Activated CD4-positive, alpha-beta T cell treated with anti-CD3 and anti-CD28 coated beads for 36 hours (primary cell): ENCODE results near the gene TIMP3. TPM values are rescaled to one million over a fixed set of nuclear protein-coding genes. Genes with fewer than 3 reads are reported as not detected.
"Not testable (repeated sequence)": the region's sequence is repeated elsewhere in the genome, so short reads cannot be mapped to it uniquely, and the experiment has no call there.

Experiments used
- ATAC-seq: fragments of 200-7000 bp; cut with Tn5 transposase; one replicate; pipeline ENCODE4 v1.10.0; 2021; ENCODE audit warnings: mild to moderate bottlenecking, moderate library complexity
- CTCF ChIA-PET: fragments of 350-600 bp; sonication (Branson Sonifier 250); formaldehyde crosslinking; loops from one replicate; lab custom pipeline; 2021; ENCODE audit warnings: antibody characterized with exemption; lab: Charles Lee
- POLR2A ChIA-PET: fragments of 350-600 bp; sonication (Branson Sonifier 250); formaldehyde crosslinking; loops from one replicate; lab custom pipeline; 2021; ENCODE audit warnings: antibody characterized with exemption, inconsistent platforms; lab: Charles Lee
- DNase-seq: peaks from one replicate; pipeline ENCODE4 v3.0.0-alpha.2; 2020
- H3K27ac Mint-ChIP-seq: one replicate; pipeline ENCODE4 v1.8.0; 2021; ENCODE audit warnings: mixed read lengths
- H3K27me3 Mint-ChIP-seq: one replicate; pipeline ENCODE4 v1.8.0; 2021; ENCODE audit warnings: mixed read lengths
- H3K36me3 Mint-ChIP-seq: one replicate; pipeline ENCODE4 v1.8.0; 2021; ENCODE audit warnings: low read depth, mixed read lengths
- H3K4me1 Mint-ChIP-seq: one replicate; pipeline ENCODE4 v1.8.0; 2021; ENCODE audit warnings: mixed read lengths
- H3K4me3 Mint-ChIP-seq: one replicate; pipeline ENCODE4 v1.8.0; 2021; ENCODE audit warnings: mild to moderate bottlenecking, moderate library complexity, mixed read lengths
- H3K9me3 Mint-ChIP-seq: one replicate; pipeline ENCODE4 v1.8.0; 2021; ENCODE audit warnings: low read depth, mixed read lengths
- intact Hi-C, 2 experiments: fragments of 100-400 bp; cut with DNase I in 1 of 2; cut with micrococcal nuclease in 1 of 2; formaldehyde crosslinking; loops; one replicate each; pipeline versions ENCODE4 v1.14.2 to v1.15.1; 2022 to 2024; cut with DNase I, micrococcal nuclease
- total RNA-seq, 2 experiments: library from RNA; stranded (reverse); gene quantifications; one replicate each; pipeline ENCODE4 v1.2.3, GENCODE V29; 2021

The TIMP3 gene
- total RNA-seq, 2 experiments from 2014 or later: not detected

DNA sequence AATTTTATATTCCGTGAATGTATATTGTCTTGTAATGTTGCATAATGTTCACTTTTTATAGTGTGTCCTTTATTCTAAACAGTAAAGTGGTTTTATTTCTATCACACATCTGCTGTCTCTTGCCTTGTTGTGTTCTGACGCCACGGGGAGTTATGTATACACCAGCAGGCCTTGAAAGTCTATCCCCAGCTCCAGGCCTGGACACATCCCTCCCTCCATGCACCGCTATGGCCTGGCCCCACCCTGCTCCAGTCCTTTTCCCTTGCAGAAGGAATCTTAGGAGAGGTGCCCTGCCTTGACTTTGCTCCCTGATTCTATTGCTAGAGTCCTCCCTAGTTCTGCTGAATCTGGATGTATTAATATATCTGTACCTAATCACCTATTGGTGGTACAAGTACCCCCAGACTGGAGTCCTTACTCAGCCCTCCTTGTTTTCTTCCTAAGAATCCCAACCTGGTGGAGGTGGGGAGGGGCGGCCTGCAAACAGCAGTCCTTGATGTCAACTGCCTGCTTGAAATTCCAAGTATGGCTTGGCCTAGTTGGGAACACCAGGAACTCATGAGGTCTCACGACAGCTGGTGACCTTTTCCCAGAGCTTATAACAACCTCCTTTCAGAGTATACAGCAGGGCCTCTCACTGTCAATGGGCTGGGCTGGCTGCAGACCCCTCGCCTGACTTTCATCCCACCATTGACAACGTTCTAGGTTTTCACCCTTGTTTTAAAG lies 61.6 kb downstream of the TIMP3 start:
- POLR2A ChIA-PET: no interaction called here

GRCh38 chr22:32864041-32864440 lies 62.5 kb downstream of the TIMP3 start:
- H3K27ac Mint-ChIP-seq: no peak overlapping the region
- no peaks in the 10 kb centered on the region for H3K36me3 Mint-ChIP-seq
- intact Hi-C loops: no loop called here
- no peaks in the 10 kb centered on the region for H3K9me3 Mint-ChIP-seq
- no peaks in the 10 kb centered on the region for H3K27me3 Mint-ChIP-seq
- DNase-seq: no peak
- no peak overlapping the region for H3K4me3 Mint-ChIP-seq
- ChIA-PET CTCF (no interaction called here), POLR2A (no interaction called here)
- no peak for ATAC-seq
- H3K4me1 Mint-ChIP-seq: no peaks in the 10 kb centered on the region

More for the DNA sequence above, 61.6 kb downstream of the TIMP3 start:
- no peaks in the 10 kb centered on the region for H3K27me3 Mint-ChIP-seq
- ATAC-seq (no peak), DNase-seq (no peak)
- H3K27ac Mint-ChIP-seq: no peak overlapping the region
- intact Hi-C loops: no loop called here
- H3K36me3 Mint-ChIP-seq: no peaks in the 10 kb centered on the region
- H3K9me3 Mint-ChIP-seq: no peaks in the 10 kb centered on the region
- CTCF ChIA-PET: no interaction called here
- H3K4me1 Mint-ChIP-seq: no peaks in the 10 kb centered on the region
- H3K4me3 Mint-ChIP-seq: no peak overlapping the region

DNA sequence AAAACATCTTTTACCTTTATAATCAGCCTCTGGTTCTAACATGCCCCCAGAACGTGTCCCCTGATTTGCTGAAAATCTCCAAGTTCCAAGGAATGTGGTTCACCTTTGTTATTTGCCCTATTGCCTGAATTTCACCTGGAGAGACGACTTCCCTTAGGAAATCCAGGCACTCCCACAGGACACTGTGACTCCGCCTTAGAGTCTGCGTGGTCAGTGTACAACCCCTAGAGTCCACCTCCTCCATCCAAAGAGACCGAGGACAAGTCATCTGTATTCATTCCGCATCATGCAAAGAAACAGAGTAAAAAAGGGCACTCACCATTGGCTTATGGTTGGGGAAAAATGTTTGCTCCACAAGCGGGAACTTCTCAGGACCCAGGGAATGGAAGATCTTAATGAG lies 63.1 kb downstream of the TIMP3 start:
- no peaks in the 10 kb centered on the region for H3K9me3 Mint-ChIP-seq
- CTCF ChIA-PET: no interaction called here
- ATAC-seq: no peak

DNA sequence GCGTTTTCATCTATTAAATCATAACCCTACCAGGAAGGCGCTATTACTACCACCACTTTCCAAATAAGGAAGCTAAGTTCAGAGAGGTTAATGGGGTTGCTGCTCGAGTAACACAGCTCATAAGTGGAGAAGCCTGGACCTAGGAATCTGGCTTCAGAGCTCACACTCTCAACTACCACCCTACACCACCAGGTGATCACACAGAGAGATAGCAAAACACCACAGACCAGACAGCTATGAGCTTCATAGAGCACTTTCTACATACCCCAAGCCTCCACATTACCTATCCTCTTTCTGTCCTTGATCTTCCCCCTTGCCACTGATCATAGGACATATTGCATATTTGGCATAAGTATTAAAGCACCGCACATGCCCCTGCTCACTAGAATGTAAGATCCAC lies 65.4 kb downstream of the TIMP3 start:
- H3K9me3 Mint-ChIP-seq: no peaks in the 10 kb centered on the region
- ChIA-PET POLR2A (no interaction called here), CTCF (no interaction called here)
- intact Hi-C loops: no loop called here
- H3K36me3 Mint-ChIP-seq: no peaks in the 10 kb centered on the region
- no peak overlapping the region for H3K4me3 Mint-ChIP-seq
- no peak for ATAC-seq
- no peaks in the 10 kb centered on the region for H3K4me1 Mint-ChIP-seq
- no peak overlapping the region for H3K27ac Mint-ChIP-seq
- H3K27me3 Mint-ChIP-seq: peaks cover 4% of the 10 kb centered on the region
- no peak for DNase-seq

More for the DNA sequence above, 63.1 kb downstream of the TIMP3 start:
- Mint-ChIP-seq H3K36me3 (no peaks in the 10 kb centered on the region), H3K27ac (no peak overlapping the region), H3K4me3 (no peak overlapping the region), H3K4me1 (no peaks in the 10 kb centered on the region), H3K27me3 (peaks cover 1% of the 10 kb centered on the region)
- intact Hi-C loops: no loop called here
- POLR2A ChIA-PET: interaction anchor here (0.6 kb wide), 1 partner anchor 43 kb away, joined by 5 read pairs; no protein-coding TSS in a partner anchor
- no peak for DNase-seq

DNA sequence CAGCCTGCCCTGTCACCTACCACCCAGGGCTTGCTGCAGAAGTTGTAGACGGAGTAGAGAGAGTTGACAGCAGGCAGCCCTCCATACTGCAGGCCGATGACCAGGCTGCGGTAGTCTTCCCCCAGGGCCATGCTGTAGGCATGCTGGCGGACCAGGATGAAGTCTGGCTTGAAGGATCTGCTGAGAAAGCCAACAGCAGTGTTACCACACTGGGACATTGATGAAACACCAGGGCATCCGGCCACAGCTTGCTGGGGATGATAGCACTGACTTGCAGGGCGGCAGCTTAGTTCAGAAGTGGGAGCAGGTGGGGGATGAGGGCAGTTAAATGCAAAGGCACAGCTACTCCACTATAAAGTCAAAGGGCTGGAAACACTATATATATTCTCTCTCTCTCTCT lies 67.4 kb downstream of the TIMP3 start:
- peaks cover 5% of the 10 kb centered on the region for H3K27me3 Mint-ChIP-seq
- no peaks in the 10 kb centered on the region for H3K4me1 Mint-ChIP-seq
- DNase-seq: no peak
- ATAC-seq: no peak
- CTCF ChIA-PET: no interaction called here
- H3K9me3 Mint-ChIP-seq: no peaks in the 10 kb centered on the region
- no peaks in the 10 kb centered on the region for H3K36me3 Mint-ChIP-seq
- POLR2A ChIA-PET: no interaction called here
- intact Hi-C loops: no loop called here
- H3K4me3 Mint-ChIP-seq: no peak overlapping the region
- no peak overlapping the region for H3K27ac Mint-ChIP-seq

- no peak overlapping the region for H3K27ac Mint-ChIP-seq
- DNase-seq (no peak), ATAC-seq (no peak)
- peaks cover 5% of the 10 kb centered on the region for H3K27me3 Mint-ChIP-seq
- ChIA-PET CTCF (no interaction called here), POLR2A (interaction anchor here (0.5 kb wide), 1 partner anchor 43 kb away, joined by 4 read pairs; no protein-coding TSS in a partner anchor)
- H3K4me1 Mint-ChIP-seq: no peaks in the 10 kb centered on the region
- H3K9me3 Mint-ChIP-seq: no peaks in the 10 kb centered on the region
- H3K36me3 Mint-ChIP-seq: no peaks in the 10 kb centered on the region
- intact Hi-C loops: no loop called here
- H3K4me3 Mint-ChIP-seq: no peak overlapping the region
Measured at GRCh38 chr22:32870474-32870873, 69.0 kb downstream of the TIMP3 start.

DNA sequence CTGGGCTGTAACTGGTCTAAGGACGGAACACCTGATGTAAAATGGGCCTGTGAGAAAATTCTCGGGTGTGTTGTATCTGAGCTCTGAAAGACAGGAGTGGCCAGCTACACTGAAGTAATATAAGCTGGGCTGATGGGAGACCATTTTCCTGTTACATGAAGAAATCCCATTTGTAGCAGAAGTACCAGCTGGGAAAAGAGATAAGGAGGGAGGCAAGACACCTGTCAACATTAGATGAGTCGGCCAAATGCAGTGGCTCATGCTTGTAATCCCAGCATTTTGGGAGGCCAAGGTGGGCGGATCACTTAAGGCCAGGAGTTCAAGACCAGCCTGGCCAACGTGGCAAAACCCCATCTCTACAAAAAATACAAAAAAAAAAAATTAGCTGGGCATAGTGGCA lies 72.1 kb downstream of the TIMP3 start:
- H3K36me3 Mint-ChIP-seq, DNase-seq, H3K4me1 Mint-ChIP-seq, H3K27ac Mint-ChIP-seq, H3K4me3 Mint-ChIP-seq, POLR2A ChIA-PET, H3K27me3 Mint-ChIP-seq, intact Hi-C loops, ATAC-seq, H3K9me3 Mint-ChIP-seq: not testable (repeated sequence)
- CTCF ChIA-PET: interaction anchor here (0.8 kb wide), 1 partner anchor 116 kb away, joined by 3 read pairs; no protein-coding TSS in a partner anchor

DNA sequence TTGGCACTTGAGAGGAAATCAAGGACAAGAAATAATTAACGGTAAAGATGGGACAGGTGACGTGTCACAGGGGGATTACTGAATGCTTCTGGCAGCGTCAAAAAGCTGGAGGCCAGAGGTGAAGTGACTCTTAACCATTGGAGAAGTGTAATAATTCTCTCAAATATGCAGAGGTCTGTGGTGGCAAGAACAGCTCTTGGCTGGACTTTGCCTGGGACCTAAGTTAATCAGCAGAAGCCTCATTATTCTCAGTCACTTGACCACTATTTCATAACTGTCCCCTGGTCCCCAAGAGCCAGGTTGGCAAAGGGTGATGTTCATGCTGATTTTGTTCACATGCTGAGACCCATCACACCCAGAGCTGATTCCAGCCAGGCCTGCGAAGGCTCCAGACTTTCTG lies 72.9 kb downstream of the TIMP3 start:
- ChIA-PET CTCF (interaction anchor here (0.6 to 0.8 kb wide), 3 partner anchors 33 to 345 kb away, joined by 3 read pairs; no protein-coding TSS in a partner anchor), POLR2A (no interaction called here)
- Mint-ChIP-seq H3K27me3 (peaks cover 4% of the 10 kb centered on the region), H3K4me1 (no peaks in the 10 kb centered on the region), H3K27ac (no peak overlapping the region), H3K36me3 (no peaks in the 10 kb centered on the region), H3K4me3 (no peak overlapping the region), H3K9me3 (no peaks in the 10 kb centered on the region)
- no peak for ATAC-seq
- intact Hi-C loops: no loop called here
- no peak for DNase-seq

GRCh38 chr22:32874976-32875375 lies 73.5 kb downstream of the TIMP3 start:
- DNase-seq (no peak), ATAC-seq (no peak)
- Mint-ChIP-seq H3K4me1 (no peaks in the 10 kb centered on the region), H3K36me3 (no peaks in the 10 kb centered on the region), H3K27me3 (peaks cover 4% of the 10 kb centered on the region), H3K4me3 (no peak overlapping the region), H3K9me3 (no peaks in the 10 kb centered on the region), H3K27ac (no peak overlapping the region)
- intact Hi-C loops: no loop called here
- ChIA-PET POLR2A (no interaction called here), CTCF (interaction anchor here (0.6 kb wide), 1 partner anchor 34 kb away, joined by 3 read pairs; no protein-coding TSS in a partner anchor)

GRCh38 chr22:32876516-32876915 lies 75.0 kb downstream of the TIMP3 start:
- Mint-ChIP-seq H3K4me3 (no peak overlapping the region), H3K4me1 (peaks cover 12% of the 10 kb centered on the region), H3K9me3 (no peaks in the 10 kb centered on the region), H3K27me3 (peaks cover 4% of the 10 kb centered on the region), H3K27ac (no peak overlapping the region), H3K36me3 (peaks cover 2% of the 10 kb centered on the region)
- ChIA-PET POLR2A (no interaction called here), CTCF (no interaction called here)
- intact Hi-C loops: no loop called here
- no peak for DNase-seq
- ATAC-seq: no peak

GRCh38 chr22:32877196-32877595 lies 75.7 kb downstream of the TIMP3 start:
- no peak overlapping the region for H3K27ac Mint-ChIP-seq
- no peak overlapping the region for H3K4me3 Mint-ChIP-seq
- CTCF ChIA-PET: no interaction called here
- intact Hi-C loops: no loop called here
- H3K27me3 Mint-ChIP-seq: no peaks in the 10 kb centered on the region
- ATAC-seq (no peak), DNase-seq (no peak)
- H3K36me3 Mint-ChIP-seq: peaks cover 2% of the 10 kb centered on the region
- H3K4me1 Mint-ChIP-seq: peaks cover 14% of the 10 kb centered on the region
- POLR2A ChIA-PET: no interaction called here
- no peaks in the 10 kb centered on the region for H3K9me3 Mint-ChIP-seq

DNA sequence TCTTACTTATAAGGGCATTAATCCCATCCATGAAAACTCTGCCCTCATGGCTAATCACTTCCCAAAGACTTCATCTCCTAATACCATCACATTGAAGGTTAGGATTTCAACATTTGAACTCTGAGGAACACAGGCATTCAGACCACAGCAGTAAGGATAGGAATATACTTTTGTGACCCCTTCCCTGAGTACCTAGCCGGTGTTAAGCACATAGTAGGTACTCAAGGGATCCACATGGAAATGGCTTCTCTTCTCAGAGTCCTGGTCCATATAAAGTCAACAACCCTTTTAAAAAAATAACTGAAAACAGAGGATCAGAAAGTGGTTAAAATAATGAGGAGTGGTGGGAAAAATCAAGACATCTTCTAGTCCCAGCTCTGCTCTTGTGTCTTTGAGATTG lies 78.0 kb downstream of the TIMP3 start:
- Mint-ChIP-seq H3K9me3 (no peaks in the 10 kb centered on the region), H3K4me1 (peaks cover 14% of the 10 kb centered on the region), H3K27me3 (no peaks in the 10 kb centered on the region), H3K27ac (no peak overlapping the region), H3K36me3 (peaks cover 2% of the 10 kb centered on the region), H3K4me3 (no peak overlapping the region)
- POLR2A ChIA-PET: no interaction called here
- intact Hi-C loops: no loop called here
- ATAC-seq: no peak
- no peak for DNase-seq
- CTCF ChIA-PET: no interaction called here
